T-helper 2 cell (primary cell): Measurements from ENCODE around the gene CISH.

ENCODE experiments used
- DNase-seq, 5 experiments: peaks; one replicate each; pipeline versions ENCODE4 v3.0.0 to v3.0.0-alpha.2; 2012 to 2022

CISH gene

DNA sequence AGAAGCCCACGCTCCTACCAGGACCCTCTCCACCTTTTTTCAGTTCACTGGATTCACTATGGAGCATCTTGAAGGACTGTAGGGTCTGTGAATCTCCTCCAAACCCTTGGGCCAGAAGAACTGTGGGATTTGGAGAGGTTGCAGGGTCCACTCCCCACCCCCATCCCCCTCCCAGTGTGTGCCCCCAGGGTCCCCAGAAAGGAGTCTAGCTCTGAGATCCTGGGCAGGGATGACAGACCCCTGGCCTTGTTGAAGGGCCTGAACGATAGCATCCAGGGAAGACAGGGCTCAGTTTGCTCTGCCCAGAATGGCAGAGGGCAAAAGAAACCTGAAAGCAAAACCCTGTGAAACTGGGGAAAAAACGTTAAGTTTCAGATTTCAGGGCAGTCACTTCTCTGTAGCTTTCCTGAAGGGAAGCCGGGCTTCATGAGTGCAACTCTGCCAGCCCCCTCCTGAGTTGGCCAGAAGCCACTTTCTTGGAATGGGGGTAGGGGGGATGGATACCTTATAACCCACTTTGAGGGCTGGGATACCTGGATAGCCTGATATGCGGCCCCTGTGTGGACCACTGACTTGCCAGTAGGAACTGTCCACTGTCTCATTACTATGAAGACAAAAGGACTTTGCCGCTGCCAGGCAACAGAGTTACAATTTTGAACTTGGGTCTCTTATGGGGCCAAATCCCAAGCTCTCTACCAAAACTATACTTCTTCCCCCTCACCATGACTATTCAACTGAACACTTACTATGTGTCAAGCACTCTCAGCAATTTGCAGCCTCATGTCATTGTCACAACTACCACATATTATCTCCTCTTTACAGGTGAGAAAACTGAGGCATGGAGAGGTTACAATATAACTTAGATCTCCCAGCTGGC is 1.6 kb upstream of the CISH start:
- peak in 1 of 5 experiments; percentile 62 for DNase-seq

DNA sequence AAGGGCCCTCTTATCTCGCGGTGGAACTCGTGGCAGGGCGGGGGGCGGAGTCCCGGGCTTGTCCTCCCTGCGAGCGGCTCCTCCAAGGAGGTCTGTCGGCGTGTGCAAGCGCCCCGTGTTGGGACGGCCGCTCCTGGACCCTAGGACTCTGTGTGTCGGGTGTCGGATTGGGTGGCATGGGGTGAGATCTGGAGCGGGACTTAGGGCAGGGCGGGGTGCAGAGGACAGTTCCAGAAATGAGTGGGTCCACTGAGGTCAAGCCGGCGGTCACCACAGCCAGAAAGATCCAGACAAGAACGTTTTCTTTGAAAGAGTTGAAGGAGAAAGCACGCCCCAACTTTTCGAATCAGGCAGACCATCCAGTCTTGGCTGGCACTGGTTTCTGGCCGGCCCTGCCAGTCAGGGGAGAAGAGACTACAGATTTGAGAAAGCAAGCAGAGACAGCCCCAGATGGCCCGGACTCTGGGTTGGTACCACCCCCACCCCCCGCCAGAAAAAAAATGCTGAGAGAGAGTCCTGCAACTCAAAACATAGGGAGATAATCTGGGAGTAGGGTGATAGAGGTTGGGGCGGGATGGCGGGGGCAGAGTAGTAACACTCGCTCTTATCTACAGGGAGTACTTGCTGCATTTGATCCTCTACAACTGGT is 784 bp upstream of the CISH start:
- no peak for DNase-seq

DNA sequence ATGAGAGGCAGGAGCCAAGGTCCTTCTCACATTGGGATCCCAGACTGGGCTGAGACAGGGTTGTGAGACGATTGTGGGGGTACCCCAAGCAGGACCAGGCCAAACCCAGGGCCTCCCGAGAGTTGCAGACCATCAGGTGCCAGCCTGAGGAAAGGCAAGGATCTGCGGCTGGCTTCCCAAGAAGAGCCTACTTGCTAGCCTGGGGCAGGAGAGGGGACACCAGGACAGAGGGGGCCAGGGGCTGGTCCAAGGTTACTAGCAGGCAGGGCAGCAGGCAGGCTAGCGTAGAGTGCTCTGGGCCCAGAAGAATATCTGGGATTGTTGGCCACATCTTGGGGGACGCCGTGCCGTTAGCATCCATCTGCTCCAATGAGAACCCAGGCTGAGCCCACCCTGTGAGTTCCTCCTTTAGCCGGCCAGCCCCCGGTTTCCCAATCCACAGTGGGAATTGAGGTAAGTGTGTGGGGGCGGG is 546 bp downstream of the CISH start:
- DNase-seq = no peak

DNA sequence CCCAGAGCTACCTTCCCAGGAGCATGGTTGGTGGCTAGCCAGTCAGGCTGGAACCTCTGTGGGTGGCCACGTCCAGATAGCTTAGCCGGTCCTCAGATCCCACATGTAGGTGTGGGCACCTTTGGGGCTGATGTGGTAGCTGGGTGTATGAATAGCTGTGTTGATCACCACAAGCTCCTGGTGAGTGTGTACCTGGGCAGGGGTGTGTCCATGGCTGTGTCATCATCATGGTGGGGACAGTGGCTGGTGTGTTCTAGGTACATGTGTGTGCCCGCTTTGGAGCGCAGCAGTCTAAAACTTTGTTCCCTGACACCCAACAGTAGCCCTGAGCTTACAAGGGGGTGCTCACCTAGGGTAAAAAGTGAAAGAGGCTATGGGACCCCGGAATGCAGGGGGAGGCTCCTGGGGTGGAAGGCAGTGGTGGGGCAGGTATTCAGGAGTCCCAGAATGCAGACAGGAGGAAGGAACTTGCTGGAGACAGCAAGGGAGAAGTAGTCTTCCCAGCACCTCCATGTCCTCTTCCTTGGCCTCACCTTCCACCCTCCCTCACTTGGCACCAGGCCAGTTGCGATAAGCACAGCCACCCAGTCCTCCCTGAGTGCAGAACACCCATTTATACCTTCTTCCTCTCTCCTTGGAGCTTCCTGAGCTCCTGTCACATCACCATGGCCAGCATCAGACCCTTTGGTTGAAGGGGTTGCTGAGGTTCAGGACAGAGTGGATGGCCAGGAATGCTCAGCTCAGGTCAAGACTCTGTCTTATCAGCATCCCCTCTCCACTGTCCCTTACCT is 1.2 kb downstream of the CISH start:
- peak in 1 of 5 experiments; percentile 74 for DNase-seq

DNA sequence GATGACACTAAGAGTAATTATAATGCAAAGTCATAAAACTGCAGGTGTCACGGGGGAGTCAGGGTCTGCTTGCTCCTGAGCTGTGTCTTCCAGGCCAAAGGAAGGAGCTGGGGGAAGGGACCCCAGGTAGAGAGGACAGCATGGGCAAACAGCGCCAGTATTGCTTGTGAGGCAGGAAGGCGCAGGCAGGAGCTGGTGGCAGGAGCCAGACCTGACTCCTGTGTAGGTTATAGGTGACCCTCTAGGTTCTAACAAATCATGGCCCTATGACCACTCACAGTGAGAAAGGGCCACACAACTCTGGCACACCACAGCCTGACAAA is 1.9 kb downstream of the CISH start:
- no peak for DNase-seq

DNA sequence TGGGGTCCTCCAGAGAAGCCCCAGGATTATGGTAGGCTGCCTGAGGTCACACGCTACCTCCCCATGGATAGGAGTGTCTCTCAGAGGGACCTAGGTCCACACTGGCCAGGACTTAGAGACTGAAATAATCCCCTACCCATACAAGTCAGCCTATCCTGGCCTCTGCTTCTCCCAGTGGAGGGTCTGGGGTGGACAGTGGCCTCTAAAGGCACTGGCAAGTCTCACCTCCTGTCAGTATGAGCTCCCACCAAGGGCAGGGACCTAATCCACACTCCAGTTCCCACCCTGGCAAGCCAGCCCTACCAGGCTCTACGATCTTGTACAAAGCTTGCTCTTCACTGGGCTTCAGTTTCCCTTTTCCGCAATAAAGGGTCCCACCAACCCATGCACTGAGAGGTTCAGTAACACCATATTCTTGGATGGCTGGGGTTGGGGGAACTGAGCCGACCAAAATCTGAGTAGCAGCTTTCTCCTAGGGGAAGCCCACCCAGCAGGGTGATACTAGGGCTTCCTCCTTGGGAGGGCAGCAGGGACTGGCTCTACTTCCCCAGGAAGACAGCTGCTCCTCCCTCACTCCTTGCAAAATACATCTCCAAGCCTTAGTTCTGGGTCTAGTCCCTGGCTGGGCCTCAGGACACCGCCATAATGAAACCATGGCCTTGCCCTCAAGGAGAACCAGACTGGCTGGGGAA is 2.4 kb downstream of the CISH start:
- no peak for DNase-seq

DNA sequence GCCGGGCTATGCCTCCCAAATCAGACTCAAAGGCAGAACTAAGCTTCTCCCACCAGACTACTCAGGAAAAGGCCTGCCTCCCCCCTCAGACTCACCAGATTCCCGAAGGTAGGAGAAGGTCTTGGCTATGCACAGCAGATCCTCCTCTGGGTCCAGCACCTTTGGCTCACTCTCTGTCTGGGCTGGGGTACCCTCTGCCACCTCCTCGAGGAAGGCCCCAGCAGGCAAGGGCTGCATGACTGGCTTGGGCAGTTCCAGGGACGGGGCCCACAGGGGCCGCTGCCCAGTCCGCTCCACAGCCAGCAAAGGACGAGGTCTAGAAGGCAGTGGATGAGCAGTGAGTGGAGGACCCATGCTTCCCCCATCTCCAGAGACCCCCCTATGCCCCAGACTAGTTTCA is 3.3 kb downstream of the CISH start:
- DNase-seq = no peak

DNA sequence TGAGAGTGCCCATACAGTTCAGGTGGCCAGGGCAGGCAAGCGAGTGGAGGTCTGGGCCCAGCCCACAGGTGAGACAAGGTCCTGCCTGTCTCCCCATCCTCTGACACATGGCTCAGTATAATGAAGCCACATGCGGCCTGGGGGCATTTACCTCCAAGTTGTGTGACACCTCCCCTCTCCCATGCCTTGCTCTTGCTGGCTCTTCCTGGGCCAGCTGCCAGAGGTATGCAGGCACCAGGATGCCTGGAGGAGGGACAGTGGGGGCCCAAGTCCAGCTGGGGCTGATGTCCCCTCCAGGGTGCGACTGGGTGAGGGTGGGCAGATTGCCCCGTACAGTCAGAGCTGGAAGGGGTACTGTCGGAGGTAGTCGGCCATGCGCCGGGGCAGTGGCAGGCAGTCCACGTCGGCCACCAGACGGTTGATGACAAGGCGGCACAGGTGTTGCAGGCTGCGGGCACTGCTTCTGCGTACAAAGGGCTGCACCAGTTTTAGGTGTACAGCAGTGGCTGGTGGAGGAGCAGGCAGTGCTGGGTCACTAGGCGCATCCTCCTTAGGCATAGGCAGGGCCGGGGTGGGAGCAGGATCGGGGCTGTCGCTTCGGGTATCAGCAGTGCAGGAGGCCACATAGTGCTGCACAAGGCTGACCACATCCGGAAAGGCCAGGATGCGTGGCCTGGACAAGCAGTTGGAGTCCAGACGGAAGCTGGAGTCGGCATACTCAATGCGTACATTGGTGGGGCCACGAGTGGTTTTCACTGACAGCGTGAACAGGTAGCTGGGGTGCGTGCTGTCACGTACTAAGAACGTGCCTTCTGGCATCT is 4.1 kb downstream of the CISH start:
- DNase-seq = peak in 1 of 5 experiments; percentile 77

DNA sequence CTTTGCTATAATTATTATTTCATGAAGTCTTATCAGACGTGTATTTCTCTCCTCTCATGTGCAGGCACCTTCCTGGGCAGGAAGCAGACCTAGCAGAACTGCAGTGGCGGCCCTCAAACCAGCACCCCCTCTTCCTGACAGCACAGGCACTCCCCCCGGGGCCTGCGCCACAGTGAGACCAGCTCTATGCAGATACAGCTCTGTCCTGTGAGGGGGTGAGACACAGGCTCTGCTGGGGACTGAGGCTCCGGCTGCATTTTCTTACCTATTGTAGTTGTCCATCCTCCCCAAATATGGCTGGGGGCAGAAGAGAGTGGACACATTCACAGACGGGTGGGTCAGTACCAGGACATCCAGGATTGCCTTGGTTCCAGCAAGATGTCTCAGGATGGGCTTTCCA is 5.0 kb downstream of the CISH start:
- peak in 2 of 5 experiments; percentile 45 to 78 for DNase-seq

DNA sequence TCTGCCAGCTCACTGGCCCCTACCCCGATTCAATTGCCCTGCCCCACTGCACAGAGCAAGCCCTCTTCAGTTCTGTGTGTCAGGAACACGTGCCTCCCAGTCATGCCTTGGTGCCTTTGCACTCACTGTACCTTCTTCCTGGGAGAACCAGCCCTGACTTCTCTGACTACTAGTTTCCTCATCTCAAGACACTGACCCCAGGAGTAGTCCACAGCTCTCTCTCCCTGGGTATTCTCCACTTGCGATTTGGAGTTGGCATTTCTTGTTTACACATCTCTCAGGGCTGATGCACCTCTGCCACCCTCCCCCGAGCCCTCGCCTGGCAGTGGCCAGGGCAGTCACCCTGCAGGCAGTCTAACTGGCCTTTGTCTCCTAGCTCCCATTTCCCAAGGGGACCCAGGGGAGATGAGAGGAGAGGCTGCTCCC is 5.7 kb downstream of the CISH start:
- no peak for DNase-seq

DNA sequence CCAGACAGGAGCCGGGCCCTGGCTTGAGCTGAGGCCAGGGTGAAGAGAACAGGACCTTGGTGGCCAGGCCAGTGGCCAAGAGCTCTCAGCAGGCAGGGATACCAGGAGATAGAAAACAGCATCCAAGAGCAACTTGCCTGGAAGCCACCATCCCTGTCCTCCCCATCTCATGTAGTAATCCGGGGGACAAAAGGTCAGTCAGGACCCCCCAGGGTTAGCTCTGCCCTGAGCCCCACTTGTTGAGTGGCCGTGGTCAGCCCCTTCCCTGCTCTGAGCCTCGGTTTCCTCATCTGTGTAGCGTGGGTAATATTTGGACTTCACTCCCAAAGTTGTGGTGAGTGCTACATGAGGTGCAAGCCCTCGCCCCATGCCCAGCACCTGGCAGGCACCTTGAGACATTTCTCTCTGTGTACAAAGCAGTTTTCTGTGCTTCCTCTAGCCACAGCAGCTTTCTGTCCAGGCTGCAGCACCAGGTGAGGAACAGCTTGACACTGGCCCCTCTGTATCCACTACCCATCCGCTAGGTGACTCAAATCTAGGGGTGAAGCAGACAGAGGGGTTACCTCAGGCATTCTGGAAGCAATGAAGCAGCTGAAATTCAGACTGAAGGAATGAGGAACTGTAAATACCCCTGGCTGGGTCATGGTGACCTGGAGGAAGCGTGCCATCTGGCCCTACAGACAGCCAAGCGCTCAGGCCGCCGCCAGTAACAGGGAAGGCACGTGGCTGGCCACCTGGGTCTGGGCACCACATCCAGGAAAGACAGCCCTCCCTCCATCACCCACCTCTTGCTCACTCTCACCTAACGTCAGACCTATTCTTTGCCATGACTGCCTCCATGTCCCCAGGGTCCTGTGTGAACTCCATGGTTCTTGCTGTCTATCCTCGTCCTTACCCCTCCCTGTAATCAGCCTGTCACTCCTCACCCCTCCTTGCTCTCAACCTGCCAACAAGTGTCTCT is 6.7 kb downstream of the CISH start:
- DNase-seq = no peak

DNA sequence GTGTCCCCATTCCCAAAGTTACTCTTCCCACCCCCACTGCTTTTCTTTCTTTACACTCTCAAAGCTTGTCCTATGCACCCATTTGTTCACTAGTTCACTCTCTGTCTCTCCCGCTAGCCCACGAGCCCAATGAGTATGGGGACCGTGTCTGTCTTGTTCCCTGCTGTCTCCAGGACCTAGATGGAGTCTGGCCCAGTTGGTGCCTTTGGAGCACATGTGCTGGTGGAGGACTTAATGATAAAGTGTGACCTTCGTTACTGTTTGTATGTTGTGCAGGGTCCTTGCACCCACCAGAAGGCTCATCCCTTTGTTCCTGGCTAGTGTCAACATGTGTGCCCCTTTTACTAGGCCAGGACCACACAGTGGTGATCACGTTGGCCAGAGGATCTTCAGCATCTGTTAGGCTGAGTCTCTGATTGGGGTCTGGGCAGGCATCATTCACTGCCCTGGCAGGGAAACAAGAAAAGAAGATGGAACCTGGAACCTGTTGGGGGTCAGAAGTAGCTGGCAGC is 7.4 kb downstream of the CISH start:
- DNase-seq = no peak

DNA sequence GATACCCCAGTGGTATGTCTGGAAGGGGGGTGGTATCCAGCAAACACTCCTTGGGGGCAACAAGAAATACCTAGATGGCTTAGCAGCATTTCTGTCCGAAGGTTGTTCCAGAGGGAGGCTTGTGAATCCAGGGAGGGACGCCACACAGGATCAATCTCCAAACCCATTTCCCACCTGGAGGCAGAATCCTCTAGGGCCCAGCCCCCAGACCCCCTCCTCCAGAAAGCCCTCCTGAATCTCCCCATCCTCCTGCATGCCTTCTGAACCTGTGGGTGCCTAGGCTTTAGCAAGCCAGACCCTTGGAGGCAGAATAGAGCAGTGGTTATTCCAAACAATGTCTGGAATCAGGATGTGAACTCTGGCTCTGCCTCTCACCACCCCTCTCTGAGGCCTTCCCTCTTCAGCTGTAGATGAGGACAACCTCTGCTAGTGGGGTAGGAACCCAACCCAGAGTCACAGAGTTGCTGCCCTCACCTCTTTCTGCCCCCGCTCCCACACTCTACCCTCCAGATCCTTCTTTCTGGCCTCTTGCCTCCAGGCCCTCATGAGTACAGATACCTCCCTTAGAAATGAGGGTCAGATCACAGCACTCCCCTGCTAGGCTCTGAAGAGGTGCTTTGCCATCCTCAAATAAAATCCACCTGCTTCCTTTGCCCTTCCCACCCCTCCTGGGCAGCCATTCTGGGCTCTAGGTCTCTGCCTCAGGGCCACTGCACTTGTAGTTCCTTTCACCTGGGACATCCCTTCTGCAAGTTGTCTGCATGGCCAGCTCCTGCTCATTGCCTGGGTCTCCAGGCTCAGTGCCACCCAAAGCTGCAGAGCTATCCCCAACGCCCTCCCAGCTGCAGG is 8.1 kb downstream of the CISH start:
- DNase-seq = no peak

DNA sequence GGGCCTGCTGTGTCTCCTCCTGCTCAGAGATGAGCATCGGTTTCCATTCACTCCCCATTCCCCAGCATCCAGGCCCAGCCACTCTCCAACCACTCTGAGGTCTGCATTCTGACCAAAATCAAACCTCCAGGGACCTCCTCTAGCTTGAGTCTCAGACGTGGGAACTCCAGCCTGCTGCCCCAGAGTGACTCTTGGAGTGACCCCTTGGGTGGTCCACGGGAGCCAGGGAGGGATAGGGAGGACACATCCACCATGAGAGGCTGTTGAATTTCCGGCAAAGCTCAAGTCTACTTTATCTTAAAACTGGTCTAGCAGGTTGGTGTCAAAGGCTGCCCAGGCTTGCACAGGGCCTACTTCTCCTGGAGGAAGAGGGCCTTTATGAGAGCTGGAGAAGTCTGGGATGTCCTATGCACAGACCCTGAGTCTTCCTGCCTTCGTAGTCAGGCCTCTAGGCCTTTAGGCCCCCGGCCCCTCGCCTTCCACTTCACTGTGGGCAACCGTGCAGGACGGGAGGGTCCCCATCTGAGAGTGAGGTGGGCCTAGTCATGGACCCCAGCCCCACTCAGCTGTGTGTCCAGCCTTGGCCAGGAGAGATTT is 8.9 kb downstream of the CISH start:
- DNase-seq = peak in 1 of 5 experiments; percentile 44

DNA sequence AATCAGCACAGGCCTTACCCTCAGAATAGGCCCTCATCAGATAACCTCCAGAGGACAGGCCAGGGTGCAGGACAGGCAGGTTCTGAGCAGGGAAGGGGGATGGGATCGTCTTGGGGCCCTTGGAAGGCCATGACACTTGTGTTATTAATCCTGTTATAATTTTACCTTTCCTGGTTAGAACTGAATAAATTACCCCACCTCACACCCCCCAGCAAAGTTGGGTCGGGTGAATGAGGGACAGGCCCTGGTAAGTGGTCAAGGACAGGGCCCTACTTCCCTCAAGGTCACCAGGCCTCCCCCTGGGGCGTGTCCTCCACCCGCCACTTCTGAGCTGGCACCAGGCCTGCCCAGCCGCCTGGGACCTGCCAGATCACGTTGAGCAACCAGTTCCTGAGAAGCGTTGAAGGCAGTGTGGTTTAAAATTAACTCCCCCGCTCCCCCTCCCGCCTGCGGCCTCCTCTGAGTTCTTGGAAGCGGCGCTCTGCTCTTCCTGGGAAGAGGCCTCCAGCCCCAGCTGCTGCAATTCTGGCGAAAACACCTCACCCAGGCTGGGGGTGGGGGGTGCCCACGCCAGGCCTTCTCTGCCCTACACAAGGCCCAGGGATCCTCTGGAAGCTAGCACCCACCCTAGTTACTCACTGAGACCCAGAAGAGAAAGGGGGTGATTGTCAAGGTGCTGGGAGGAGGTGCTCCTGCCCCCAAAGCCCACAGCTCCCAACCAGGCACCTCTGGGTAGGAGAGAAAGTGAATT is 10.6 kb downstream of the CISH start:
- DNase-seq = peak in 4 of 5 experiments; percentile 43 to 98 (median 76)

DNA sequence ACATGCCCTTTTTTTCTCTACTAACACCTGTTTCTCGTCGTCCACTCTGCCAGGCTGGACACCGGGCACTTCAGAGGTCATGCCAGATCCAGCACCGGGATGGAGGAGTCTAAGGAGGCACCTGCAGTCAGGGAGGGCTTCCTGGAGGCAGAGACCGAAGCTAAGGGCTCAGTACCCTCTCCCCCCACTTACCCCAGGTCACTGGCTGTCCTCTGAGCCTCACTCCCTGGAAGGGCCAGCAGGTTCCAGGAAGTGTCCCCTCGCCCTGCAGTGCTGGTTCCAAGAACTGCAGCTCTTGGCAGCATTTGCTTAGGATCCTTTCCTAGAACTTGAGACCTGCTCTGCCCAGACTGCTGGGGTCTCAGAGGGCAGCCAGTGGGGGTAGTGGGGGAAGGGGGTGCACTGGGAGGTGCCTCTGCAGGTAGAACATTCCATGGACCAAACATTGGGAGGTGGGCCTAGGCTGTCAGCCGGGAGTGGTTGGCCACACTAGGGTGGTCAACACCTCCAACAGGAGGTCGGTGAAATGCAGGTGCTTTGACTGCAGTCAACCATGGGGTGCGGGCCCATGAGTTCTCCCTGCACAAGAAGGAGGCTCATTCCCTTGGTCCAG is 11.3 kb downstream of the CISH start:
- DNase-seq = peak in 1 of 5 experiments; percentile 33

DNA sequence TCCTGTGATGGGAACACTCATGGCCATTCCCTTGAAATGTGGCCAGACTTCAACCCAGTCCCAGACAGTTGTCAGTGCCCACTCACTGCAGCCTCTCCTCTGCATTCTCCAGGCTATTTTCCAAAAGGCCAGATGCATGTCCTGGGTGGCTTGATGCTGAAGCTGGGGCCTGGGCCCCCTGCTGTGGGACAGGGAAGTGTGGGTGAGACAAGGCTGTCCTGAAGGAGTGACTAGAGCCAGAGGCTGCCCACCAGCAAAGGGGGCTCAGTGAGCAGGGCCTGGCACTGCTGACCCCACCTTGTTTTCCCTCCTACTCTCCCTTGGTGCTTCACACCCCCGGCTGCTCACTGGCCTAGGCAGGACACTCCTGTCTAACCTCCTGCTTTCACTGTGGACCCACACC is 11.9 kb downstream of the CISH start:
- DNase-seq = no peak
